NCI-H1436 treated with DMSO at 0.1 percent for 48 hours (cell line): ENCODE measurements around the gene HUS1.
"Not testable (repeated sequence)": the region's sequence is repeated elsewhere in the genome, so short reads cannot be mapped to it uniquely, and the experiment has no call there.

Experiments used
- DNase-seq: peaks from one replicate; lab custom pipeline; 2025; lab: John Stamatoyannopoulos, UW

Gene HUS1

DNA sequence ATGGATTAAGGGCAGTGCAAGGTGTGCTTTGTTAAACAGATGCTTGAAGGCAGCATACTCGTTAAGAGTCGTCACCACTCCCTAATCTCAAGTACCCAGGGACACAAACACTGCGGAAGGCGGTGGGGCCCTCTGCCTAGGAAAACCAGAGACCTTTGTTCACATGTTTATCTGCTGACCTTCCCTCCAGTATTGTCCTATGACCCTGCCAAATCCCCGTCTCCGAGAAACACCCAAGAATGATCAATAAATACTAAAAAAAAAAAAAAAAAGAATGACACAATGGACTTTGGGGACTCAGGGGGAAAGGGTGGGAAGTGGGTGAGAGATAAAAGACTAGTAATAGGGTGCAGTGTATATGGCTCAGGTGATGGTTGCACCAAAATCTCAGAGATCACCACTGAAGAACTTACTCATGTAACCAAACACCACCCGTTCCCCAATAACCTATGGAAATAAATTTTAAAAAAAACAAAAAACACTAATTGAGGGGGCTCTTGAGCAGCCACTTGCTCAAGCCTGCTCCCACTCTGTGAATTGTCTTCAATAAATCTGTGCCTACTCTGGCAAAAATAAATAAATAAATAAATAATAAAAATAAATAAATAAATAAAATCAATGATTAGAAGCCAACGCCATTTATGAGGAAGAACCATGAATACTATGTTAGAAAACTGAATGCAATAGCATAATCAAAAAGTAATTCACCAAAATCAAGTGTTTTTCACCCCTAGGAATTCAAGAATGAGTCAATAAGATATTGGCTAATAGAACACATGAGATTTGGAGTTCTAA is 56.1 kb downstream of the HUS1 start:
- DNase-seq = not testable (repeated sequence)

DNA sequence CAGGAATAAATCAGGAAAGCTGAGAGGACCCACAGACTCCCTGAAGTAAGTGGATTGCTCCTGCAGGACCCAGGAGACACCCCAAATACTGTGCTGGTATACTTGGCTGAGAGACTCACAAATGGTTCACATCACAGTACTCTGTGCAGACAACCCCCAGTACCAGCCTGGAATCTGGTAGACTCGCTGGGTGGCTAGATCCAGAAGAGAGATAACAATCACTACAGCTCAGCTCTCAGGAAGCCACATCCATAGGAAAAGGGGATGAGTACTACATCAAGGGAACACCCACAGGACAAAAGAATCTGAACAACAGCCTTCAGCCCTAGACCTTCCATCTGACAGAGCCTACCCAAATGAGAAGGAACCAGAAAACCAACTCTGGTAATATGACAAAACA is 62.9 kb downstream of the HUS1 start:
- not testable (repeated sequence) for DNase-seq

- no peak for DNase-seq
Measured at GRCh38 chr7:47915616-47915976, 63.8 kb downstream of the HUS1 start.

- no peak for DNase-seq
Measured at GRCh38 chr7:47914717-47915615, 64.4 kb downstream of the HUS1 start.
